HG02610 (cell line): ENCODE results near the gene DCC.

Experiments
- ATAC-seq: cut with Tn5 transposase; IDR thresholded peaks from one replicate; pipeline ENCODE4 v1.9.1; 2021; ENCODE audit warnings: mild to moderate bottlenecking, moderate library complexity; ENCODE audit not compliant: unreplicated experiment

The DCC gene

GRCh38 chr18:52496426-52496825 is 156.4 kb downstream of the DCC start:
- ATAC-seq: no peak

GRCh38 chr18:52499016-52499415 is 159.0 kb downstream of the DCC start:
- no peak for ATAC-seq

GRCh38 chr18:52499644-52500043 is 159.6 kb downstream of the DCC start:
- ATAC-seq: no peak

GRCh38 chr18:52504589-52504988 is 164.6 kb downstream of the DCC start:
- no peak for ATAC-seq

GRCh38 chr18:52510139-52510538 is 170.1 kb downstream of the DCC start:
- no peak for ATAC-seq

GRCh38 chr18:52518086-52518485 is 178.1 kb downstream of the DCC start:
- ATAC-seq: no peak

- ATAC-seq: no peak
Measured at GRCh38 chr18:52519021-52519420, 179.0 kb downstream of the DCC start.

- ATAC-seq: no peak
Measured at GRCh38 chr18:52523566-52523965, 183.6 kb downstream of the DCC start.

- no peak for ATAC-seq
Measured at GRCh38 chr18:52531836-52532235, 191.8 kb downstream of the DCC start.

GRCh38 chr18:52536039-52536438 is 196.0 kb downstream of the DCC start:
- ATAC-seq: no peak

- no peak for ATAC-seq
Measured at GRCh38 chr18:52537261-52537660, 197.3 kb downstream of the DCC start.

GRCh38 chr18:52541056-52541455 is 201.1 kb downstream of the DCC start:
- no peak for ATAC-seq

- ATAC-seq: no peak
Measured at GRCh38 chr18:52544086-52544485, 204.1 kb downstream of the DCC start.

GRCh38 chr18:52546686-52547346 is 206.8 kb downstream of the DCC start:
- ATAC-seq: no peak

GRCh38 chr18:52553441-52553840 is 213.4 kb downstream of the DCC start:
- no peak for ATAC-seq

GRCh38 chr18:52554180-52554579 is 214.2 kb downstream of the DCC start:
- no peak for ATAC-seq

- no peak for ATAC-seq
Measured at GRCh38 chr18:52567360-52567759, 227.4 kb downstream of the DCC start.

- ATAC-seq: no peak
Measured at GRCh38 chr18:52569492-52569891, 229.5 kb downstream of the DCC start.

- no peak for ATAC-seq
Measured at GRCh38 chr18:52570975-52571374, 231.0 kb downstream of the DCC start.

- no peak for ATAC-seq
Measured at GRCh38 chr18:52572036-52573000, 232.3 kb downstream of the DCC start.

GRCh38 chr18:52577795-52578194 is 237.8 kb downstream of the DCC start:
- no peak for ATAC-seq

- ATAC-seq: no peak
Measured at GRCh38 chr18:52582061-52582460, 242.1 kb downstream of the DCC start.
